G401.6 (cell line): ENCODE measurements around the gene MSI2.

Experiments used
- FAIRE-seq: peaks from 2 replicates; lab custom pipeline; 2012; peaks lifted over from hg19 to GRCh38; lab: Jason Lieb, UNC

Gene MSI2

GRCh38 chr17:57643062-57643461, 386.7 kb downstream of the MSI2 start:
- no peak for FAIRE-seq

GRCh38 chr17:57644326-57644725, 388.0 kb downstream of the MSI2 start:
- no peak for FAIRE-seq

DNA sequence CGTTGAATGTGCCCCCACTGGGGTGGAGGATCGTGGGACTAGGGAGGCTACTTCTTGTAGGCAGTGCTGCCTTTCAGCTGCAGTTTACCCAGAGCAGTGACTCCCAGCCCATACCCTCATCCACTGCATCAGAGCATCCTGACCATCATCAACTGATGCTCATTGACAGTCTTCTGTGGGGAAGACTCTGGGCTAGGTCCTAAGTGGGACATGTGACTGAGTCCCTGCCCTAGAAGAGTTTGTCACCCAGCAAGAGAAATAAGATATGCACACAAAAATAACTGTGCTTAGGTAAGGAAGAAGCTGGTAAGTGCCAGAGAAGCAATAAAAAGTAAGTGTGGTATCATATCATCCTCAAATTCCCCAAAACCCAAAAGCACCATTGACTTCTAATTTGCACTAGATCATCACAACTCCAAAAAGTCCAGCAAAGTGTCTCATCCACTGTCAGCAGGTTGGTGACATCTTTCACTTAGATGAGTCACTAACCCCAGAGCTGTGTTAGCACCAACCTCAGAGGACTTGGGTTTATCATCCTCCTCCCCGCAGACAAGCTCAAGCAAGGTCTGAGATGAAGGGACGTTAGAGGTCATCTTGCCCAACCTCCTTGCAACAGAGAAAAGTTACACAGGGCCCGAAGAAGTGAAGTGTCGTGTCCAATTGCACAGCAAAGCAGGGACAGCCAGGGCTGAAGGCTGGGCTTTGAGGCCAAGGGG, 389.8 kb downstream of the MSI2 start:
- FAIRE-seq, result no peak

- no peak for FAIRE-seq
Measured at GRCh38 chr17:57648720-57649119, 392.4 kb downstream of the MSI2 start.

DNA sequence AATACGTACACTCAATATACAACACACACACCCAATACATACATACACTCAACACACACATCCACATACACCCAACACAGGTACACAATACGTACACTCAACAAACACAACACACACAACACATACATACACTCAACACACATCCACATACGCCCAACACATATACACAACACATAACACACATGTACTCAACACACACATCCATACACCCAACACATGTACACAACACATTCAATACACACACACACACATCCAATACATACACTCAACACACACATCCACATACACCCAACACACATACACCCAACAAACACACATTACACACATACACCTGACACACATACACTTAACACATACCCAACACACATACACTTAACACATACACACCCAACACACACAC, 392.9 kb downstream of the MSI2 start:
- no peak for FAIRE-seq

- FAIRE-seq, result no peak
Measured at GRCh38 chr17:57649731-57650484, 393.6 kb downstream of the MSI2 start.

DNA sequence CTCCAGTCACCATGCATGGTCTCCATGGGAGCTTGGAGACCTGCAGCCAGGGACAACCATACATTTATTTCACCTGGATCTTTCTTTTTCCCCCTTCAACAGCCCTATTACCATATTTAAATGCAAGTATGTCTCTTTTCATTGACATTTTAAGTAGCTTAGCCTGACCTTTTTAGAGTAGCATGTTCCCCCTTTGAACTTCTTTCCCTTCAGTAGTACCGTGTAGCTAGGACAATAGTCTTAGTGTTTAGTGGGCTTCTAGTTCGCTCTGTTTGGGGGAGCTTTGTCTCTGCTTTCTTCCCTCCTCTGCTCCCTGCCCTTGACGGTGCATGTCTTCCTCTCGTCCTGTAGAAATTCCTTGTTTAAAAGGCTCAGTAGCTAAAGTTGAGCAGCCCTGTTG, 394.2 kb downstream of the MSI2 start:
- FAIRE-seq, result no peak

DNA sequence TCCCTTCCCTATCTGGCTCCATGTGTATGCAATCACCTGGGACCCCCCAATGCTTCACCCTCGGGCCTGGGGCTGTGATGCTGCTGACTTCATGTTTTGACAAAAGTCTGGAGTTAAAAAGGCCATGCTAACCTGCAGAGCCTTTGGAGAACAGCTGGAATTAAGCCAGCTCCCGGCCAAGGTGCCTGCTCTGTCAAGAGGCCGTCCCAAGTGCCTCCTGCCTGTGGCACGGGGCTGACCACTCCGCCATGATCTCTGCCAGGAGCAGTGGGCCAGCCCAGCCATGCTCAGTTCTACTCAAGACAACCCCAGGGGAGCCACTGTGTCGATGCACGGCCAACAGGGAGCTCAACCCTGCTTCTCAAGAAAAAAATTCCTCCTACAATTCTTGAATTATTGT, 395.1 kb downstream of the MSI2 start:
- no peak for FAIRE-seq

- no peak for FAIRE-seq
Measured at GRCh38 chr17:57651996-57652395, 395.7 kb downstream of the MSI2 start.

GRCh38 chr17:57652811-57653210, 396.5 kb downstream of the MSI2 start:
- FAIRE-seq, result no peak

DNA sequence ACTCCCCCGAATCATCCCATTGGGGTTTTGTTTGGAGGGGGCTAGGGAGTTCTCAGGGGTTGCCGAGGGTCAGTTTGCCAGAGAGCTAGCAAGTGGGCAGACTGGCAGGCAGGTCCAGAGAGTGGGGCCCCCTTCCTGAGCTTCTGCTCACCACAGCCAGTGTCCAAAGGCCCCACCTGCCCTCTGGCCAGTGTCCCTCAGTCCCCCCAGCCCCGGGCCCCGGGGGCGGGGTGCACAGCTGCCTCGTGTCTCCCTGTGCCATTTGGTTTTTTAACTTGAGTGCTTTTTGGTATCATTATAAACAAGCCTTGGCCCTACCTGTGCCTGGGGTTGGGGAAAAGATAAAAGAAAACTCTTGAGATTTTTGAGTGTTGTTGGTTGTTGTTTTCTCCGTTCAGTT, 397.0 kb downstream of the MSI2 start:
- FAIRE-seq, result no peak

- FAIRE-seq, result no peak
Measured at GRCh38 chr17:57654040-57654775, 397.9 kb downstream of the MSI2 start.

GRCh38 chr17:57655553-57655952, 399.2 kb downstream of the MSI2 start:
- no peak for FAIRE-seq

DNA sequence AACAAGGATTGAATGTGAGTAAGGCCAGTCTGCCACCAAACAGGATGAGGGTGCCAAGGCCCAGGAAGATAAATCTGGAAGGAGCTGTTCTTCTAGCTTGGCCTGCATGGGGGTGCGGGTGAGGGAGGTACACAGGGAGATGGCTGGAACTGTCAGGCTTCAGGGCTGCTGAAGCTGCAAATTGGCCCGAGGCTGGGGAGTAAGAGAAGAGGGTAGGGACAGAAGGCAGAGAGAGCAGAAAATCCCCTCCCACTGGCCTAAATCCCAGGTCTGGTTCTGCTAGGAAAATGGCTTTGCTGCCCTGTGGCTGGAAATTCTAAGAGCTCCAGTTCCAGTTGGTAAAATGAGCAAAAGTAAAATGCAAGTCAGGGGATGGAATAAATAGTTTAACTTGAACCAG, 400.9 kb downstream of the MSI2 start:
- FAIRE-seq, result no peak

DNA sequence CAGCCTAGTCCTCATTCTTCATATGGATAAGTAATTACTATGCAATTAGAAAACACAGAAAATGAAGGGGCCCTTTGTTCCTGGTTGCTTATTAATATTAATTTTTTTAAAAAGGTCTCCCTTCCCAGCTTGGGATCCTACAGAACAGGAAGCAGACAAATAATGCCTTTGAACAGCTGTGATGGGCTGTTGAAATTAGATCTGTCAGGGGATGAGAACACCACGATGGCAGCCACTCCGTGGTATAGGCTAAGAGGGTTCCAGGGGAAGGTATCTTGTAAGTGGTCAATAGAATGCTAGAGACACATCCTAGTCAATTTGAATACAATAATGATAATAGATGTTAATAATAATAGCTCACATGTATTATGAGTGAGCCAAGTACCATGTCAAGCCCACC, 405.7 kb downstream of the MSI2 start:
- no peak for FAIRE-seq

DNA sequence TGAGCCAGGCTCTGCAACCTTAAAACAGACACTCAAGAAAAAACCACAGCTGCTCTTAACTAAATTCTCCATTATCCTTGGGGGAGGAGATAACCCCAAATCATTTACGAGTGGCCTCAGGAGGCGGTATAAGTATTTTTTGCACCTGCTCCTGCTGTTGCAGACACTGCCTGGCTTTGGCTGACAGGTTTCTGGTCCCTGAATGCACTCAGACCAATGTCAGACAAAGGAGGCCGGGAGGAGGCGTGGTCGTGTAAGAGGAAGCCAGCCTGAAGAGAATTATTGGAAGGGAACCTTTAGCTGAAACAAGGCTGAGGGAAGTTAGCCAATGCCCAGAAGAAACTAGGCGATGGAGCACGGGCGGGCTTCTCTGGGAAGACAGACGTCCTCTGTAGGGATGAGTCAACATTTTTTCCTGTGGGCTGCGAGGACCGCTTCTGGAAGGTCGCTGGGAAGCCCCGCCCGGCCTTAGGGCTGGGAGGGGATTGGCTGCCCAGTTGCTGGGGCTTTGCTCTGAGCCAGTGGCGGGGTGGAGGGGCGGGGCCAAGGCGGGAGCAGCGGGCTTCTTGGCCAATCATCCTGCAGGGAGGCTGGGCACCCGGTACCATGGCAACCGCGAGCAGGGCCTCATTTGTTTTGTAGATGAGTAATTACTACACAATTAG, 406.5 kb downstream of the MSI2 start:
- no peak for FAIRE-seq

- no peak for FAIRE-seq
Measured at GRCh38 chr17:57663326-57664070, 407.2 kb downstream of the MSI2 start.

DNA sequence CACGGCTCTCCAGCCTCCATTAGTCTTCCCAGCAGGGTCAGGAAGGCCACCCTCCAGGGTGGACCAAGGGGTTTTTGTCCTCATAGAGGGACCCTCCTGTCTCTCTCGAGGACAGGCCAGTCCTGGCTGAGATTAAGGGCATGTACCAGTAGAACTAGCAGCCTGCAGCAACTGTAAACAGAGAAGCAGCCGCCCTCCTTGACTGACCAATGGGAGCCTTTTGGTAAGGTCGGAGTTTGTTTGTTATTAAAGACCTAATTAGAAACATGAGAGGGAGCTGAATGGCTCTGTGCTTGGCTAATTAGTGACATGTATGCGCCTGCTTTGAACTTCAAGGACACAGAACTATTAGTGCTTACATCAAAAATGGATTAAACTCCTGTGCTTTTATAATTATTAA, 408.8 kb downstream of the MSI2 start:
- FAIRE-seq, result no peak

- FAIRE-seq, result no peak
Measured at GRCh38 chr17:57665696-57666095, 409.4 kb downstream of the MSI2 start.

DNA sequence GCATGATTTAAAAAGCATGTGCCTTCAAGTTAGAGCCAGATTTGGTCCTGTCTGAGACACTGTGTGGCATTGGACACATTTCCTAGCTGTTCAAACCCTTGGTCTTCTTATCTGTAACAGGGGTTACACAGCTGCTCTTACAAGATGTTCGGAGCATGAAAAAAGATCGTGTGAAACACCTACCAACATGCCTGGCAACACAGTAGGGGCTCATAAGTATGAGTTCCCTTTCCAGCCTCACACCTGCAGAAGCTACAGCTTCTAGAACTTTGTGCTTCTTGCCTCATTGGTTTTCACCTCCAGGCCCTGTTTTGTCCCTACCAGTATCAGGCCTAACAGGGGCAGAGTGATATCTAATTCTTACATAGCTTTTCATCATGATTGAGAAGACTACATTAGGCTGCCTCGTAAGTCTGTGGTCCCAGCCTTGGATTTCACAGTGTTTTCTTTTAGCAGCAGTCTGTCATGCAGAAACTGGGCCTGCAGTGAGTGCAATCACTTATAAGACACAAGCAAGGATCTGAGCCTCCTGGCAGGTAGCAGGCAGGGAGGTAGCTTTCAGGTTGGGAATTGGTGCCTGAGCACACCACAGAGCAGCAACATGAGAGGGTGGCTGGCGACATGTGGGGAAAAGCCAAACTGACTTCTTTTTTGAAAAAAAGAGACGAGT, 410.0 kb downstream of the MSI2 start:
- FAIRE-seq, result no peak

- FAIRE-seq, result no peak
Measured at GRCh38 chr17:57666946-57667345, 410.6 kb downstream of the MSI2 start.
